H1 (cell line): ENCODE data around the gene NKD2. TPM values are rescaled to one million over a fixed set of nuclear protein-coding genes. Genes with fewer than 3 reads are reported as not detected.

Source experiments
- CTCF ChIA-PET: fragments of 300-600 bp; sonication (Branson Sonifier 250); formaldehyde crosslinking; loops from one replicate; lab custom pipeline; 2021; ENCODE audit not compliant: partially characterized antibody; lab: Charles Lee
- POLR2A ChIA-PET: fragments of 300-600 bp; sonication (Branson Sonifier 250); formaldehyde crosslinking; loops from one replicate; lab custom pipeline; 2021; ENCODE audit warnings: inconsistent platforms; ENCODE audit not compliant: partially characterized antibody; lab: Charles Lee
- DNase-seq, 2 experiments: peaks; one replicate each; pipeline versions ENCODE4 v3.0.0 to v3.0.0-alpha.2; 2010 to 2022; ENCODE audit warnings: low spot score in 2 of 2, low read depth in 1 of 2, mixed read lengths in 1 of 2
- FAIRE-seq: peaks from 2 replicates; lab custom pipeline; 2011; peaks lifted over from hg19 to GRCh38; lab: Jason Lieb, UNC
- H2AFZ ChIP-seq: 2 replicates; pipeline ENCODE4 v1.8.1; 2012; ENCODE audit warnings: low read length, inconsistent platforms
- H2AK5ac ChIP-seq: 2 replicates; pipeline ENCODE4 v1.6.1; 2013; ENCODE audit warnings: low read depth, low read length
- H2BK120ac ChIP-seq: replicated peaks from 2 replicates; pipeline ENCODE3; 2013; ENCODE audit warnings: low read depth, low read length, inconsistent platforms
- H2BK12ac ChIP-seq: 2 replicates; pipeline ENCODE4 v1.6.1; 2013; ENCODE audit warnings: low read depth, low read length
- H2BK15ac ChIP-seq: 2 replicates; pipeline ENCODE4 v1.6.1; 2013; ENCODE audit warnings: low read length
- H2BK20ac ChIP-seq: 2 replicates; pipeline ENCODE4 v1.6.1; 2013; ENCODE audit warnings: low read length
- H2BK5ac ChIP-seq: 2 replicates; pipeline ENCODE4 v1.6.1; 2013; ENCODE audit warnings: low read depth, low read length
- H3K14ac ChIP-seq: 2 replicates; pipeline ENCODE4 v1.6.1; 2013; ENCODE audit warnings: inconsistent platforms; ENCODE audit not compliant: insufficient read length
- H3K18ac ChIP-seq: 2 replicates; pipeline ENCODE4 v1.6.1; 2013; ENCODE audit warnings: low read length; ENCODE audit errors: extremely low read depth
- H3K23ac ChIP-seq: 2 replicates; pipeline ENCODE4 v1.6.1; 2013; ENCODE audit warnings: inconsistent platforms; ENCODE audit not compliant: insufficient read length
- H3K23me2 ChIP-seq: 2 replicates; pipeline ENCODE4 v1.6.1; 2013; ENCODE audit warnings: low read depth, low read length
- H3K27ac ChIP-seq: 2 replicates; pipeline ENCODE4 v1.6.1; 2011; ENCODE audit warnings: low read depth, low read length, inconsistent platforms
- H3K27me3 ChIP-seq, 4 experiments: replicated peaks in 1 of 4; 1 replicate in 1 of 4; 2 replicates in 3 of 4; pipeline versions ENCODE4 v1.6.1 to v1.8.1; 2011 to 2013; ENCODE audit warnings: low read length in 3 of 4, mild to moderate bottlenecking in 3 of 4, inconsistent platforms in 2 of 4, mixed read lengths in 2 of 4, moderate library complexity in 1 of 4; ENCODE audit not compliant: control insufficient read depth in 3 of 4, insufficient read depth in 3 of 4; ENCODE audit errors: extremely low read depth in 1 of 4
- H3K36me3 ChIP-seq, 4 experiments: 2 replicates each; pipeline versions ENCODE4 v1.6.1 to v1.8.1; 2011 to 2013; ENCODE audit warnings: mild to moderate bottlenecking in 4 of 4, low read length in 3 of 4, moderate library complexity in 2 of 4, control low read depth in 1 of 4, inconsistent platforms in 1 of 4; ENCODE audit not compliant: insufficient read depth in 4 of 4, control insufficient read depth in 2 of 4
- H3K4ac ChIP-seq: replicated peaks from 2 replicates; pipeline ENCODE3; 2013; ENCODE audit warnings: low read length, low read depth, mixed read lengths, inconsistent platforms; ENCODE audit not compliant: insufficient read length
- H3K4me1 ChIP-seq, 4 experiments: replicated peaks in 1 of 4; 1 replicate in 1 of 4; 2 replicates in 3 of 4; pipeline versions ENCODE4 v1.6.1 to v1.8.1; 2011 to 2013; ENCODE audit warnings: low read length in 3 of 4, inconsistent platforms in 2 of 4, mixed read lengths in 1 of 4; ENCODE audit not compliant: insufficient read depth in 4 of 4, control insufficient read depth in 3 of 4
- H3K4me2 ChIP-seq, 2 experiments: 2 replicates each; pipeline versions ENCODE4 v1.6.1 to v1.8.1; 2011 to 2013; ENCODE audit warnings: low read depth in 2 of 2, low read length in 2 of 2, control low read depth in 1 of 2, inconsistent platforms in 1 of 2, mild to moderate bottlenecking in 1 of 2; ENCODE audit not compliant: insufficient read depth in 1 of 2
- H3K4me3 ChIP-seq, 4 experiments: fragments of 200-600, 300-600 bp in 1 of 4; sonication (generic), shearing (Covaris generic), sonication (Bioruptor Twin) in 1 of 4; 2 replicates each; pipeline versions ENCODE4 v1.5.1 to v1.8.1; 2011 to 2016; ENCODE audit warnings: low read length in 4 of 4, low read depth in 3 of 4, control low read depth in 2 of 4, inconsistent platforms in 2 of 4, mild to moderate bottlenecking in 2 of 4, mixed read lengths in 1 of 4, moderate library complexity in 1 of 4; ENCODE audit not compliant: insufficient read depth in 2 of 4; ENCODE audit errors: extremely low read depth in 1 of 4
- H3K56ac ChIP-seq: replicated peaks from 2 replicates; pipeline ENCODE3; 2013; ENCODE audit warnings: low read depth, mild to moderate bottlenecking, mixed read lengths, low read length, inconsistent platforms; ENCODE audit not compliant: insufficient read length
- H3K79me1 ChIP-seq: 2 replicates; pipeline ENCODE4 v1.6.1; 2013; ENCODE audit warnings: low read depth, low read length, control low read depth
- H3K79me2 ChIP-seq, 2 experiments: 2 replicates each; pipeline versions ENCODE4 v1.6.1 to v1.8.1; 2012 to 2013; ENCODE audit warnings: low read length in 2 of 2, mild to moderate bottlenecking in 2 of 2, inconsistent platforms in 1 of 2; ENCODE audit not compliant: insufficient read depth in 2 of 2, control insufficient read depth in 1 of 2
- H3K9ac ChIP-seq, 4 experiments: replicated peaks in 1 of 4; 1 replicate in 1 of 4; 2 replicates in 3 of 4; pipeline versions ENCODE4 v1.6.1 to v1.8.1; 2011 to 2013; ENCODE audit warnings: low read depth in 3 of 4, low read length in 3 of 4, control low read depth in 2 of 4, mild to moderate bottlenecking in 2 of 4, moderate library complexity in 2 of 4, inconsistent platforms in 1 of 4; ENCODE audit errors: extremely low read depth in 1 of 4
- H3K9me3 ChIP-seq, 2 experiments: 2 replicates each; pipeline versions ENCODE4 v1.6.1 to v1.8.1; 2012 to 2013; ENCODE audit warnings: mild to moderate bottlenecking in 2 of 2, moderate library complexity in 2 of 2, control low read depth in 1 of 2, inconsistent platforms in 1 of 2, low read depth in 1 of 2, low read length in 1 of 2, mixed read lengths in 1 of 2; ENCODE audit not compliant: insufficient read depth in 2 of 2
- H4K20me1 ChIP-seq, 2 experiments: replicated peaks in 1 of 2; 2 replicates each; pipeline versions ENCODE3 to v1.8.1; 2011 to 2013; ENCODE audit warnings: inconsistent platforms in 2 of 2, low read length in 2 of 2, mild to moderate bottlenecking in 1 of 2; ENCODE audit not compliant: insufficient read depth in 2 of 2, control insufficient read depth in 1 of 2
- H4K5ac ChIP-seq: 2 replicates; pipeline ENCODE4 v1.6.1; 2013; ENCODE audit warnings: low read length, low read depth, mixed read lengths, inconsistent platforms; ENCODE audit not compliant: insufficient read length
- H4K8ac ChIP-seq: 2 replicates; pipeline ENCODE4 v1.8.0; 2013; ENCODE audit warnings: mild to moderate bottlenecking, moderate library complexity, low read length, inconsistent platforms; ENCODE audit not compliant: insufficient read depth; ENCODE audit errors: extremely low read depth
- H4K91ac ChIP-seq: replicated peaks from 2 replicates; pipeline ENCODE3; 2013; ENCODE audit warnings: low read length, mixed read lengths, inconsistent platforms; ENCODE audit not compliant: insufficient read length
- CTBP2 ChIP-seq: IDR thresholded peaks from 2 replicates; pipeline ENCODE4 v1.7.0; 2011; ENCODE audit warnings: borderline replicate concordance, mild to moderate bottlenecking, moderate library complexity, mixed read lengths, low read length; ENCODE audit not compliant: insufficient read depth, insufficient read length
- NANOG ChIP-seq: IDR thresholded peaks from 2 replicates; pipeline ENCODE4 v1.6.1; 2011; ENCODE audit warnings: low read length, low read depth, mild to moderate bottlenecking, inconsistent platforms; ENCODE audit not compliant: insufficient read depth, poor library complexity, severe bottlenecking
- RAD21 ChIP-seq, 2 experiments: IDR thresholded peaks in 1 of 2; conservative IDR thresholded peaks in 1 of 2; 2 replicates each; pipeline ENCODE4 v1.6.1; 2011; ENCODE audit warnings: low read depth in 2 of 2, low read length in 2 of 2, improper control_type of control experiment in 1 of 2, inconsistent platforms in 1 of 2, mild to moderate bottlenecking in 1 of 2, moderate library complexity in 1 of 2
- RBBP5 ChIP-seq: IDR thresholded peaks from 2 replicates; pipeline ENCODE4 v1.7.1; 2012; ENCODE audit warnings: low read depth, mild to moderate bottlenecking, inconsistent platforms, low read length, moderate library complexity, borderline replicate concordance
- SAP30 ChIP-seq: fragments of 300-600 bp; sonication (generic); IDR thresholded peaks from 2 replicates; pipeline ENCODE4 v1.7.1; 2012; ENCODE audit warnings: low read length, moderate library complexity, mild to moderate bottlenecking, inconsistent platforms; ENCODE audit not compliant: insufficient read depth, insufficient replicate concordance
- WGBS, 2 experiments: shearing (Covaris generic) in 1 of 2; methylation state at CpG; one replicate each; pipeline versions ENCODE4 v1.1.6 to v1.1.7; 2013 to 2015; ENCODE audit warnings: low lambda C conversion rate in 2 of 2, mixed read lengths in 2 of 2, inconsistent platforms in 1 of 2, low coverage in 1 of 2, missing lambda C conversion rate in 1 of 2; ENCODE audit not compliant: insufficient replicate concordance in 2 of 2, insufficient coverage in 1 of 2, insufficient read length in 1 of 2; ENCODE audit errors: extremely low coverage in 1 of 2, missing lambda C conversion rate in 1 of 2; 5-methylcytosine and 5-hydroxymethylcytosine counted together
- polyA plus RNA-seq, 7 experiments: library from polyadenylated mRNA; depleted of rRNA in 3 of 7; stranded (reverse) in 5 of 7; unstranded in 2 of 7; fragments of >200 nt in 5 of 7; fragments of 200-250 nt in 2 of 7; gene quantifications; 1 replicate in 5 of 7; 2 replicates in 1 of 7; 4 replicates in 1 of 7; pipeline versions ENCODE4 v1.2.1 to v1.2.3, GENCODE V29; 2011 to 2013; ENCODE audit warnings: missing spikeins in 2 of 7, mixed read lengths in 2 of 7
- total RNA-seq: library from RNA; stranded (reverse); fragmentation: NEBNext Ultra II Directional; extraction: Animal tissue kit (Norgen Biotek cat#: 25700); gene quantifications from 2 replicates; pipeline ENCODE4 v1.2.1, GENCODE V29; 2021
- TF ChIP-seq, protein P1 (sequence below): IDR thresholded peaks from 2 replicates; pipeline ENCODE4 v1.6.1; 2012; ENCODE audit warnings: inconsistent platforms
- TF ChIP-seq, protein P2 (sequence below): IDR thresholded peaks from 2 replicates; pipeline ENCODE4 v1.6.1; 2012; ENCODE audit warnings: low read length, inconsistent platforms

Gene NKD2
- total and polyA plus RNA-seq, 2 of the 8 experiments (the other 6 are each of a cell fraction or from before 2014, with no cell fraction given): 5.5 to 7.9 TPM

- Histone ChIP-seq H2AK5ac (no peak overlapping the region), H2BK15ac (no peak overlapping the region), H2BK5ac (no peak overlapping the region), H3K14ac (no peak overlapping the region), H2BK12ac (no peak overlapping the region), H4K5ac (no peak overlapping the region), H2AFZ (no peak overlapping the region), H3K56ac (no peak overlapping the region), H3K4me2 (no peak overlapping the region), H4K8ac (no peak overlapping the region), H3K23me2 (no peaks in the 10 kb centered on the region), H3K9ac (no peak overlapping the region), H4K91ac (no peak overlapping the region), H3K27ac (no peak overlapping the region), H3K4me1 (no peaks in the 10 kb centered on the region), H2BK20ac (no peak overlapping the region), H3K79me2 (no peaks in the 10 kb centered on the region), H3K18ac (no peak overlapping the region), H4K20me1 (peaks cover 6 to 12% of the 10 kb centered on the region in 2 experiments), H2BK120ac (no peak overlapping the region), H3K27me3 (no peaks in the 10 kb centered on the region), H3K36me3 (peaks cover 0 to 39% (median 16%) of the 10 kb centered on the region in 4 experiments; a peak in 6 of 8 replicates), H3K4me3 (no peak overlapping the region), H3K4ac (no peak overlapping the region), H3K23ac (no peak overlapping the region), H3K79me1 (no peaks in the 10 kb centered on the region), H3K9me3 (no peaks in the 10 kb centered on the region)
- ChIA-PET POLR2A (interaction anchor here (0.9 kb wide), 1 partner anchor 9 kb away, joined by 3 read pairs; no protein-coding TSS in a partner anchor), CTCF (interaction anchor here (0.6 to 1.4 kb wide), 4 partner anchors 108 to 149 kb away, joined by 3 to 4 read pairs (median 4); no protein-coding TSS in a partner anchor)
- FAIRE-seq (no peak), DNase-seq (no peak)
- 93% methylated on average over 23 of the region's 34 CpGs; no CpG with 5 or more reads in 1 of the 2 experiments for WGBS, 2 experiments
- no peak for TF ChIP-seq RAD21 (IDR thresholded peaks at IDR 0.05 in 1 of 2, conservative IDR thresholded peaks at IDR 0.05 in 1 of 2; ENCODE audit: low read depth in 2 of 2, low read length in 2 of 2)
- TF ChIP-seq NANOG: no peak
- no peak for TF ChIP-seq SAP30
- TF ChIP-seq, protein P1, sequence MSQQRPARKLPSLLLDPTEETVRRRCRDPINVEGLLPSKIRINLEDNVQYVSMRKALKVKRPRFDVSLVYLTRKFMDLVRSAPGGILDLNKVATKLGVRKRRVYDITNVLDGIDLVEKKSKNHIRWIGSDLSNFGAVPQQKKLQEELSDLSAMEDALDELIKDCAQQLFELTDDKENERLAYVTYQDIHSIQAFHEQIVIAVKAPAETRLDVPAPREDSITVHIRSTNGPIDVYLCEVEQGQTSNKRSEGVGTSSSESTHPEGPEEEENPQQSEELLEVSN: no peak
- no peak for TF ChIP-seq CTBP2
- TF ChIP-seq, protein P2, sequence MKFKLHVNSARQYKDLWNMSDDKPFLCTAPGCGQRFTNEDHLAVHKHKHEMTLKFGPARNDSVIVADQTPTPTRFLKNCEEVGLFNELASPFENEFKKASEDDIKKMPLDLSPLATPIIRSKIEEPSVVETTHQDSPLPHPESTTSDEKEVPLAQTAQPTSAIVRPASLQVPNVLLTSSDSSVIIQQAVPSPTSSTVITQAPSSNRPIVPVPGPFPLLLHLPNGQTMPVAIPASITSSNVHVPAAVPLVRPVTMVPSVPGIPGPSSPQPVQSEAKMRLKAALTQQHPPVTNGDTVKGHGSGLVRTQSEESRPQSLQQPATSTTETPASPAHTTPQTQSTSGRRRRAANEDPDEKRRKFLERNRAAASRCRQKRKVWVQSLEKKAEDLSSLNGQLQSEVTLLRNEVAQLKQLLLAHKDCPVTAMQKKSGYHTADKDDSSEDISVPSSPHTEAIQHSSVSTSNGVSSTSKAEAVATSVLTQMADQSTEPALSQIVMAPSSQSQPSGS: no peak
- TF ChIP-seq RBBP5: no peak
Measured at GRCh38 chr5:1058988-1059883, 50.6 kb downstream of the NKD2 start.
